AG04449 (cell line): Measurements from ENCODE around the gene PTPRG.
"Not testable (repeated sequence)": the region's sequence is repeated elsewhere in the genome, so short reads cannot be mapped to it uniquely, and the experiment has no call there.

Source experiments
- CTCF ChIA-PET: fragments of 350-600 bp; formaldehyde crosslinking; extraction: SDS; loops from one replicate; lab custom pipeline; 2021; ENCODE audit warnings: antibody characterized with exemption; lab: Yijun Ruan, JAX
- POLR2A ChIA-PET: fragments of 400-600, 350-600 bp; formaldehyde crosslinking; extraction: SDS; loops from one replicate; lab custom pipeline; 2020; ENCODE audit warnings: antibody characterized with exemption, inconsistent platforms; lab: Yijun Ruan, JAX
- DNase-seq: peaks from one replicate; pipeline ENCODE4 v3.0.0-alpha.2; 2010; ENCODE audit warnings: low read depth, low spot score
- H3K4me3 ChIP-seq: 2 replicates; pipeline ENCODE4 v1.5.1; 2011; ENCODE audit warnings: low read depth, mild to moderate bottlenecking, control low read depth, low read length
- TF ChIP-seq, protein P1 (sequence below): IDR thresholded peaks from one replicate; pipeline ENCODE4 v1.5.1; 2011; ENCODE audit warnings: mild to moderate bottlenecking, moderate library complexity, low read length, control low read depth, inconsistent platforms; ENCODE audit not compliant: insufficient read depth; ENCODE audit errors: missing control alignments

PTPRG gene

DNA sequence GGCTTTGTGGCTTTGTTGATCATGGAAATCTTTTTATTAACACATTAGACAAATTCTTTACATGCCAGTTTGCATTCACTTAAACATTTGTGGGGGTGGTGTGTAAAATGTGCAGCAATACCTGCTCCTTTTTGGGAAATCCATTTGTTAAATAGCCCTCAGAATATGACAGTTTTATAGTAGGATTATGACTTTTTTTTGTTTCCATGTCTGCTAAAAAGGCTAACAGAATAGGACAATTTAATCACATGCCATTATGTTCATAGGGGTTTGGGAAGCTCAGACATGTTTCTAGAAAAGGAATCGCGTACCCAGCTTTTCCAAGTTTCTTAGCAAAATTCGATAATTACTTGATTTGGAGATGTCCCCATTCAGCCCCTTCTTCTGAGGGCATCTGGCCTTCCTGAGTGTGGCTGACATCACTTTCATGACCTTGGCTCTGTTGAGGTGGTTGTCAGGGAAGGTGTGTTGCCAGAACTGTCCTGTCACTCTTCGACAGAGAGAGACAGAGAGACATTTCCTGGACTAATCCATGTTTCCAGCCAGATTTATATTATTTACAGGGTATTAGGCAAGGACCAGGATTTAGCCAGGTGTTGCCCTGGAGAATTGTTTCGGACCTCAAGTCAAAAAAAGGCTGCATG is 126.4 kb downstream of the PTPRG start:
- no peak overlapping the region for H3K4me3 ChIP-seq
- TF ChIP-seq, protein P1, sequence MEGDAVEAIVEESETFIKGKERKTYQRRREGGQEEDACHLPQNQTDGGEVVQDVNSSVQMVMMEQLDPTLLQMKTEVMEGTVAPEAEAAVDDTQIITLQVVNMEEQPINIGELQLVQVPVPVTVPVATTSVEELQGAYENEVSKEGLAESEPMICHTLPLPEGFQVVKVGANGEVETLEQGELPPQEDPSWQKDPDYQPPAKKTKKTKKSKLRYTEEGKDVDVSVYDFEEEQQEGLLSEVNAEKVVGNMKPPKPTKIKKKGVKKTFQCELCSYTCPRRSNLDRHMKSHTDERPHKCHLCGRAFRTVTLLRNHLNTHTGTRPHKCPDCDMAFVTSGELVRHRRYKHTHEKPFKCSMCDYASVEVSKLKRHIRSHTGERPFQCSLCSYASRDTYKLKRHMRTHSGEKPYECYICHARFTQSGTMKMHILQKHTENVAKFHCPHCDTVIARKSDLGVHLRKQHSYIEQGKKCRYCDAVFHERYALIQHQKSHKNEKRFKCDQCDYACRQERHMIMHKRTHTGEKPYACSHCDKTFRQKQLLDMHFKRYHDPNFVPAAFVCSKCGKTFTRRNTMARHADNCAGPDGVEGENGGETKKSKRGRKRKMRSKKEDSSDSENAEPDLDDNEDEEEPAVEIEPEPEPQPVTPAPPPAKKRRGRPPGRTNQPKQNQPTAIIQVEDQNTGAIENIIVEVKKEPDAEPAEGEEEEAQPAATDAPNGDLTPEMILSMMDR = no peak
- POLR2A ChIA-PET = no interaction called here
- CTCF ChIA-PET = no interaction called here
- DNase-seq = no peak

DNA sequence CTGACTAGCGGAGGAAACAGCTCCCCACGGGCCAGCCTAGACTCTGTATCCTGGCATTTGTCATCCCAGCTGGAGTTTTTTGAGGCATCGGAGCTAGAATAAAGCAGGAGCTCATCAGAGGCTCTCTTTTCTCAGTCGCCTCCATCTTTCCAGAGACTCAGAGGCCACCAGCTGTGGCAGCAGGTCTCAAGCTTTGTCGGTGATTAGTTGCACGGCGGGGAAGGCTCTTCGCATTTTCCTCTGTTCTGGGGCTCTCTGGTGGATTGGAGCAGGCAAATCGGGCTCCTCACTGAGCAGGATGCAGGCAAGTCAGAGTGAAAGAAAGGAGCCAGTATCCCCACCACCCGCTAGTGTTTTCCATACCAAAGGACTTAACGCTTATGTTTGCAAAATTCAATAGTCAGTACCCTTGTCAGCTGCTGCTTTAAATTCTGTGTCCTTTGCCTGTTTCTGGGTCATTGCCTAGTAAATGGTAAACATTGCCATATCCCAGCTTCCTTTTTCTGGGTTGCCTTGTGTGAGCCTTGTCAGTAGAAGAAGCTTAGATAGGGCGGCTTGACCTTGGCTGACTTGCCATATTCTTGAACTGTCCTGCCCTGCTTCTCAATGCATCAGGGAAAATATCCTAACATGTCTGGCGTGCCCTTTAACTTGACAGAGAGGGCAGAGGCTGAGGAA is 127.1 kb downstream of the PTPRG start:
- TF ChIP-seq, protein P1 = no peak
- no peak overlapping the region for H3K4me3 ChIP-seq
- POLR2A ChIA-PET = no interaction called here
- CTCF ChIA-PET = no interaction called here
- no peak for DNase-seq

DNA sequence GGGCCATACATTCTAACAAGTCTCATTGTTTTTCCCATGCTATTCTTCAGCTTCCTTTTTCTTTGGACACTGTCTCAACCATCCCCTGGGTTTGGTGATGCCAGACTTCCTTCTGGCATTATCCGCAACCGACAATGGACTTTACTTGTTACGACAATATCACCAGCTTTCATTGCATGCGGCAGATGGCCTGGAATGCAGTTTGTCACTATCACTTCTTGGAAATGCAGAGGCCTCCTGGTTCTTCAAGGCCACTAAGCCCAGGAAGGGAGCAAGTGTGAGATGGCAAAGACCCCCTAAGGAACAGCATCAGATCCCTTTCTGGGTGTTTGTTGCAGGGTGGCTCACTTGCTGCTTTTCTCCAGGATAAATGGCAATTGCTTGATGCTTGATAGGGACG is 128.6 kb downstream of the PTPRG start:
- TF ChIP-seq, protein P1 = no peak
- POLR2A ChIA-PET = no interaction called here
- DNase-seq = no peak
- CTCF ChIA-PET = no interaction called here
- no peak overlapping the region for H3K4me3 ChIP-seq

DNA sequence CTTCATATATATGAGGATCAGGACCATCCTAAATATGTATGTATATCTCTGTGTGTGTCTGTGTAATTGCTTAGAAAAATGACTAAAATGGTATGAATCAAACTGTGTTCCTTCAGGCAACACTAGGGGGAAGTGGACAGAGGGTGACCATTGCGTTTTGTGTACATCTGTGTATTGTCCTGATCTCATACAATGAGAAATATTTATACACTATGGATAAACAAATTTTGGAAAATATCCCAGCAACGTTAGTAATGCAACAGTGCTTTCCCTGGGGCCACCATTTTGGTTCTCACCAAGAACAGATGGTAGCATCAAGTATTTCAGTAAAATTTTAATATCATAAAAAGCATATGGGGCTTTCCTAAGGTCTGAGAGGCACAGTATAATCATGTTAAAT is 130.1 kb downstream of the PTPRG start:
- ChIA-PET POLR2A (interaction anchor here (0.6 kb wide), 1 partner anchor 61 kb away, joined by 3 read pairs; no protein-coding TSS in a partner anchor), CTCF (no interaction called here)
- H3K4me3 ChIP-seq = no peak overlapping the region
- TF ChIP-seq, protein P1 = no peak
- DNase-seq = no peak

DNA sequence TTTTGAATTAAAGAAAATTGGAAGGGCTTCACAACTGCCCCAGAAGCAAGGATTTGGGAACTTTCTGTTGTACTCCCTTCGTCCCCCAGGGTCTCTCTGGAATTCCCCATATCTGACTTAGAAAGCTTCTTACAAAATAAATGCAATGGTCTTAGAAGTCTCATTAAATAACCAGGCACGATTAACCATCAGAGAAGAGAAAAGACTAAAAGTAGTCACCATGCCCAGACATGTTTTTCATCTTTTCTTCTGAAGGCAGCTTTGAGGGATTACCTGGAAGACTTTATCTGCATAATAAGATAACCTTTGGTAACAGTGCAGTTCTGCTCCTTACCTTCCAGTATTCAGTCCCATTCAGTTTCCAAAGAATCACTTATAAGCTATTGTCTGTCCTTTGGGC is 135.9 kb downstream of the PTPRG start:
- POLR2A ChIA-PET = no interaction called here
- TF ChIP-seq, protein P1 = no peak

DNA sequence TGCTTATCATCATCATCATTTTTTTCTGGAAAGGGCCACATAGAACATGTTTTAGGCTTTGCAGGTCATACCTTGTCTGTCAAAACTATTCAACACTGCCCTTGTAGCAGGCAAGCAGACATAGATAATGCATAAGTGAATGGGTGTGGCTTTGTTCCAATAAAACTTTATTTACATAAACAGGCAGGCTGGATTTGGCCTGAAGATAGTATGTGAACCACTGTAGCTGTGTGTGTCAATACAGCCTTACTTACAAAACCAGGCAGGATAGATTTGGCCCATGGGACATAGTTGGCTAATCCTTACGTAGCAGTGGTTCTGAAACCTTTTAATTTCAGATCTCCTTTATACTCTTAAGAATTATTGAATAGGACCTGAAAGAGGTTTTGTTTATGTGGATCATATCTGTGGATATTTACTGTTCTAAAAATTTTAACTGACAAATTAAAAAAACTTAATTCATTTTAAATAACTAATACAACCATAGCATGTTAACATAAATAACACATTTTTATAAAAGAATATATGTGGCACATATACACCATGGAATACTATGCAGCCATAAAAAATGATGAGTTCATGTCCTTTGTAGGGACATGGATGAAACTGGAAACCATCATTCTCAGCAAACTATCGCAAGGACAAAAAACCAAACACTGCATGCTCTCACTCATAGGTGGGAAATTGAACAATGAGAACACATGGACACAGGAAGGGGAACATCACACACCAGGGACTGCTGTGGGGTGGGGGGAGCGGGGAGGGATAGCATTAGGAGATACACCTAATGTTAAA is 137.1 kb downstream of the PTPRG start:
- POLR2A ChIA-PET, DNase-seq, H3K4me3 ChIP-seq, CTCF ChIA-PET: not testable (repeated sequence)

More for the DNA sequence above, 135.9 kb downstream of the PTPRG start:
- CTCF ChIA-PET = no interaction called here
- no peak overlapping the region for H3K4me3 ChIP-seq
- DNase-seq = no peak
